Measurements from ENCODE around the gene KIAA0232. TPM values are rescaled to one million over a fixed set of nuclear protein-coding genes. Genes with fewer than 3 reads are reported as not detected.

KIAA0232 gene
- total and polyA plus RNA-seq, 4 donors: 7.9 to 38.8 (median 20.6) TPM

- ATAC-seq (ENCODE audit: low FRiP score): no peak
- Histone ChIP-seq H3K27me3 (ENCODE audit: control insufficient read depth in 1 of 2, insufficient read depth in 2 of 2, low read length in 1 of 2) (no peaks in the 10 kb centered on the region), H3K4me3 (ENCODE audit: low read length in 2 of 2) (no peak overlapping the region), H3K4me1 (ENCODE audit: control insufficient read depth in 1 of 2, insufficient read depth in 2 of 2, low read length in 2 of 2) (no peaks in the 10 kb centered on the region), H3K36me3 (ENCODE audit: control insufficient read depth in 1 of 2, insufficient read depth in 2 of 2, low read length in 1 of 2) (no peaks in the 10 kb centered on the region), H3K27ac (ENCODE audit: low read depth in 1 of 2, low read length in 2 of 2) (no peak overlapping the region), H3K9me3 (ENCODE audit: control insufficient read depth, low read length) (no peaks in the 10 kb centered on the region)
- DNase-seq: no peak
- intact Hi-C loops (cut with DNase I): loop anchor here in 1 of 2 donors (5.0 kb wide), 1 partner anchor 60 kb away; the partner anchor contains the start of gene BLOC1S4
- WGBS, 2 donors: 82 to 85% methylated on average over 15 of the region's 15 CpGs
Measured at GRCh38 chr4:6777636-6778281, 4.8 kb upstream of the KIAA0232 start.

GRCh38 chr4:6778435-6778834, 4.1 kb upstream of the KIAA0232 start:
- intact Hi-C loops (cut with DNase I): loop anchor here in 1 of 2 donors (5.0 kb wide), 1 partner anchor 61 kb away; the partner anchor contains the start of gene BLOC1S4
- WGBS, 2 donors: 93 to 95% methylated on average over 5 of the region's 5 CpGs
- Histone ChIP-seq H3K27ac (ENCODE audit: low read depth in 1 of 2, low read length in 2 of 2) (no peak overlapping the region), H3K4me3 (ENCODE audit: low read length in 2 of 2) (no peak overlapping the region), H3K4me1 (ENCODE audit: control insufficient read depth in 1 of 2, insufficient read depth in 2 of 2, low read length in 2 of 2) (no peaks in the 10 kb centered on the region), H3K27me3 (ENCODE audit: control insufficient read depth in 1 of 2, insufficient read depth in 2 of 2, low read length in 1 of 2) (no peaks in the 10 kb centered on the region), H3K9me3 (ENCODE audit: control insufficient read depth, low read length) (no peaks in the 10 kb centered on the region), H3K36me3 (ENCODE audit: control insufficient read depth in 1 of 2, insufficient read depth in 2 of 2, low read length in 1 of 2) (no peaks in the 10 kb centered on the region)
- ATAC-seq (ENCODE audit: low FRiP score) (no peak), DNase-seq (no peak)

GRCh38 chr4:6779667-6780565, 2.6 kb upstream of the KIAA0232 start:
- Histone ChIP-seq H3K27ac (ENCODE audit: low read depth in 1 of 2, low read length in 2 of 2) (no peak overlapping the region), H3K9me3 (ENCODE audit: control insufficient read depth, low read length) (no peaks in the 10 kb centered on the region), H3K27me3 (ENCODE audit: control insufficient read depth in 1 of 2, insufficient read depth in 2 of 2, low read length in 1 of 2) (no peaks in the 10 kb centered on the region), H3K4me3 (ENCODE audit: low read length in 2 of 2) (no peak overlapping the region), H3K36me3 (ENCODE audit: control insufficient read depth in 1 of 2, insufficient read depth in 2 of 2, low read length in 1 of 2) (no peaks in the 10 kb centered on the region), H3K4me1 (ENCODE audit: control insufficient read depth in 1 of 2, insufficient read depth in 2 of 2, low read length in 2 of 2) (no peaks in the 10 kb centered on the region)
- DNase-seq (no peak), ATAC-seq (ENCODE audit: low FRiP score) (no peak)
- WGBS, 2 donors: 65 to 69% methylated on average over 17 of the region's 17 CpGs
- intact Hi-C loops (cut with DNase I): loop anchor here (5.0 to 10.0 kb wide), 4 partner anchors 48 to 205 kb away; partner anchors contain the start of gene BLOC1S4 (in 1 of the 2)

GRCh38 chr4:6781113-6781512, 1.4 kb upstream of the KIAA0232 start:
- WGBS, 2 donors: 25 to 37% methylated on average over 8 of the region's 8 CpGs
- ATAC-seq (ENCODE audit: low FRiP score) (no peak), DNase-seq (no peak)
- Histone ChIP-seq H3K36me3 (ENCODE audit: control insufficient read depth in 1 of 2, insufficient read depth in 2 of 2, low read length in 1 of 2) (peaks cover 0 to 2% of the 10 kb centered on the region in 2 donors), H3K27ac (ENCODE audit: low read depth in 1 of 2, low read length in 2 of 2) (peak overlapping the region; percentile 15 to 85), H3K4me1 (ENCODE audit: control insufficient read depth in 1 of 2, insufficient read depth in 2 of 2, low read length in 2 of 2) (no peaks in the 10 kb centered on the region), H3K4me3 (ENCODE audit: low read length in 2 of 2) (no peak overlapping the region), H3K9me3 (ENCODE audit: control insufficient read depth, low read length) (no peaks in the 10 kb centered on the region), H3K27me3 (ENCODE audit: control insufficient read depth in 1 of 2, insufficient read depth in 2 of 2, low read length in 1 of 2) (no peaks in the 10 kb centered on the region)
- intact Hi-C loops (cut with DNase I): loop anchor here (5.0 to 10.0 kb wide), 3 partner anchors 49 to 204 kb away; no protein-coding TSS in a partner anchor

- Histone ChIP-seq H3K4me1 (ENCODE audit: control insufficient read depth in 1 of 2, insufficient read depth in 2 of 2, low read length in 2 of 2) (no peaks in the 10 kb centered on the region), H3K9me3 (ENCODE audit: control insufficient read depth, low read length) (no peaks in the 10 kb centered on the region), H3K36me3 (ENCODE audit: control insufficient read depth in 1 of 2, insufficient read depth in 2 of 2, low read length in 1 of 2) (peaks cover 0 to 2% of the 10 kb centered on the region in 2 donors), H3K27me3 (ENCODE audit: control insufficient read depth in 1 of 2, insufficient read depth in 2 of 2, low read length in 1 of 2) (no peaks in the 10 kb centered on the region), H3K4me3 (ENCODE audit: low read length in 2 of 2) (no peak overlapping the region), H3K27ac (ENCODE audit: low read depth in 1 of 2, low read length in 2 of 2) (peak overlapping the region in 1 of 2 donors; percentile 85)
- 77 to 82% methylated on average over 6 of the region's 6 CpGs for WGBS, 2 donors
- no peak for DNase-seq
- no peak for ATAC-seq (ENCODE audit: low FRiP score)
- intact Hi-C loops (cut with DNase I): loop anchor here (5.0 to 10.0 kb wide), 3 partner anchors 49 to 203 kb away; no protein-coding TSS in a partner anchor
Measured at GRCh38 chr4:6781561-6781960, 966 bp upstream of the KIAA0232 start.

- intact Hi-C loops (cut with DNase I): loop anchor here (5.0 to 10.0 kb wide), 3 partner anchors 50 to 202 kb away; no protein-coding TSS in a partner anchor
- H3K27ac ChIP-seq (ENCODE audit: low read depth in 1 of 2, low read length in 2 of 2): peak overlapping the region; percentile 98 to 99
- ATAC-seq (ENCODE audit: low FRiP score) (no peak), DNase-seq (no peak)
- WGBS, 2 donors: 0 to 1% methylated on average over 13 to 34 of the region's 34 CpGs
- H3K4me1 ChIP-seq (ENCODE audit: control insufficient read depth in 1 of 2, insufficient read depth in 2 of 2, low read length in 2 of 2): no peaks in the 10 kb centered on the region
- H3K27me3 ChIP-seq (ENCODE audit: control insufficient read depth in 1 of 2, insufficient read depth in 2 of 2, low read length in 1 of 2): no peaks in the 10 kb centered on the region
- H3K4me3 ChIP-seq (ENCODE audit: low read length in 2 of 2): peak overlapping the region; percentile 90 to 96
- no peaks in the 10 kb centered on the region for H3K9me3 ChIP-seq (ENCODE audit: control insufficient read depth, low read length)
- H3K36me3 ChIP-seq (ENCODE audit: control insufficient read depth in 1 of 2, insufficient read depth in 2 of 2, low read length in 1 of 2): peaks cover 0 to 2% of the 10 kb centered on the region in 2 donors
Measured at GRCh38 chr4:6782846-6783110, 251 bp downstream of the KIAA0232 start.

- Histone ChIP-seq H3K36me3 (ENCODE audit: control insufficient read depth in 1 of 2, insufficient read depth in 2 of 2, low read length in 1 of 2) (peaks cover 0 to 2% of the 10 kb centered on the region in 2 donors), H3K4me3 (ENCODE audit: low read length in 2 of 2) (peak overlapping the region; percentile 90 to 96), H3K27ac (ENCODE audit: low read depth in 1 of 2, low read length in 2 of 2) (peak overlapping the region; percentile 98 to 99), H3K27me3 (ENCODE audit: control insufficient read depth in 1 of 2, insufficient read depth in 2 of 2, low read length in 1 of 2) (no peaks in the 10 kb centered on the region), H3K4me1 (ENCODE audit: control insufficient read depth in 1 of 2, insufficient read depth in 2 of 2, low read length in 2 of 2) (no peaks in the 10 kb centered on the region), H3K9me3 (ENCODE audit: control insufficient read depth, low read length) (no peaks in the 10 kb centered on the region)
- intact Hi-C loops (cut with DNase I): loop anchor here (5.0 to 10.0 kb wide), 3 partner anchors 51 to 201 kb away; no protein-coding TSS in a partner anchor
- ATAC-seq (ENCODE audit: low FRiP score) (peak; percentile 94), DNase-seq (peak; percentile 92 to 96)
- WGBS, 2 donors: 1 to 2% methylated on average over 47 to 91 of the region's 91 CpGs
Measured at GRCh38 chr4:6783111-6783981, 819 bp downstream of the KIAA0232 start.

GRCh38 chr4:6785572-6785925, 3.0 kb downstream of the KIAA0232 start:
- intact Hi-C loops (cut with DNase I): loop anchor here in 1 of 2 donors (10.0 kb wide), 1 partner anchor 199 kb away; no protein-coding TSS in a partner anchor
- WGBS, 2 donors: 99 to 100% methylated on average over 1 of the region's 1 CpG
- Histone ChIP-seq H3K4me1 (ENCODE audit: control insufficient read depth in 1 of 2, insufficient read depth in 2 of 2, low read length in 2 of 2) (no peaks in the 10 kb centered on the region), H3K27me3 (ENCODE audit: control insufficient read depth in 1 of 2, insufficient read depth in 2 of 2, low read length in 1 of 2) (no peaks in the 10 kb centered on the region), H3K9me3 (ENCODE audit: control insufficient read depth, low read length) (no peaks in the 10 kb centered on the region), H3K27ac (ENCODE audit: low read depth in 1 of 2, low read length in 2 of 2) (no peak overlapping the region), H3K36me3 (ENCODE audit: control insufficient read depth in 1 of 2, insufficient read depth in 2 of 2, low read length in 1 of 2) (peaks cover 0 to 2% of the 10 kb centered on the region in 2 donors), H3K4me3 (ENCODE audit: low read length in 2 of 2) (no peak overlapping the region)
- no peak for ATAC-seq (ENCODE audit: low FRiP score)
- no peak for DNase-seq

All from aorta (tissue), 5 donors.